Forelimb muscle (tissue), 1 donor: ENCODE measurements around the gene ARMC7. TPM values are rescaled to one million over a fixed set of nuclear protein-coding genes. Genes with fewer than 3 reads are reported as not detected.
"Not testable (repeated sequence)": the region's sequence is repeated elsewhere in the genome, so short reads cannot be mapped to it uniquely, and the experiment has no call there.

Experiments
- DNase-seq: peaks from one replicate; pipeline ENCODE4 v3.0.0-alpha.2; 2013; ENCODE audit warnings: low read depth
- polyA plus RNA-seq: library from polyadenylated mRNA; unstranded; fragments of 120-200 nt; gene quantifications from one replicate; pipeline ENCODE4 v1.2.1, GENCODE V29; 2013; ENCODE audit not compliant: insufficient read length

Gene ARMC7
- polyA plus RNA-seq, 1 donor, result 6.5 TPM

- DNase-seq, result no peak
These were observed 44.0 kb downstream of the ARMC7 start for GRCh38 chr17:75153780-75154194.

- DNase-seq, result peak; percentile 96
These were observed 44.7 kb downstream of the ARMC7 start, which contains the start of gene JPT1 for GRCh38 chr17:75154195-75155106. JPT1 (minus strand) TSS chr17:75154512; CDS start chr17:75154397, 115 bp downstream.

GRCh38 chr17:75155191-75155601, 45.4 kb downstream of the ARMC7 start:
- no peak for DNase-seq

GRCh38 chr17:75158480-75158879, 48.7 kb downstream of the ARMC7 start:
- not testable (repeated sequence) for DNase-seq

- DNase-seq, result no peak
These were observed 49.6 kb downstream of the ARMC7 start for GRCh38 chr17:75159196-75160031.

- DNase-seq, result no peak
These were observed 50.4 kb downstream of the ARMC7 start for GRCh38 chr17:75160211-75160610.

- no peak for DNase-seq
These were observed 53.3 kb downstream of the ARMC7 start for GRCh38 chr17:75163074-75163473.

GRCh38 chr17:75164606-75165005, 54.8 kb downstream of the ARMC7 start:
- not testable (repeated sequence) for DNase-seq

- no peak for DNase-seq
These were observed 59.2 kb downstream of the ARMC7 start for GRCh38 chr17:75168998-75169397.

GRCh38 chr17:75173526-75173925, 63.8 kb downstream of the ARMC7 start:
- no peak for DNase-seq

- DNase-seq, result no peak
These were observed 65.2 kb downstream of the ARMC7 start for GRCh38 chr17:75174996-75175395.

- DNase-seq, result no peak
These were observed 66.9 kb downstream of the ARMC7 start for GRCh38 chr17:75176625-75177024.

GRCh38 chr17:75178453-75178852, 68.7 kb downstream of the ARMC7 start:
- DNase-seq, result no peak

Other genes with a start within 250 kb of the ARMC7 start
- gene FDXR, start 237.0 kb upstream of the ARMC7 start, polyA plus RNA-seq, result 2.0 TPM
- not detected for gene FADS6, start 216.3 kb upstream of the ARMC7 start, polyA plus RNA-seq
- 0.05 TPM for gene USH1G, start 186.7 kb upstream of the ARMC7 start, polyA plus RNA-seq
- gene OTOP2, start 185.7 kb upstream of the ARMC7 start, polyA plus RNA-seq, result not detected
- gene OTOP3, start 174.1 kb upstream of the ARMC7 start, polyA plus RNA-seq, result not detected
- gene HID1, start 137.2 kb upstream of the ARMC7 start, polyA plus RNA-seq, result 5.9 TPM
- 6.8 TPM for gene CDR2L, start 122.3 kb upstream of the ARMC7 start, polyA plus RNA-seq
- 24.0 TPM for gene MRPL58, start 97.3 kb upstream of the ARMC7 start, polyA plus RNA-seq
- 249 TPM for gene ATP5PD, start 63.0 kb upstream of the ARMC7 start, polyA plus RNA-seq
- gene KCTD2, start 62.7 kb upstream of the ARMC7 start, polyA plus RNA-seq, result 20.5 TPM
- 6.9 TPM for gene SLC16A5, start 22.0 kb upstream of the ARMC7 start, polyA plus RNA-seq
- 41.0 TPM for gene NT5C, start 21.8 kb downstream of the ARMC7 start, polyA plus RNA-seq
- 283 TPM for gene JPT1, start 44.5 kb downstream of the ARMC7 start, polyA plus RNA-seq
- 334 TPM for gene SUMO2, start 73.0 kb downstream of the ARMC7 start, polyA plus RNA-seq
- 34.4 TPM for gene NUP85, start 95.7 kb downstream of the ARMC7 start, polyA plus RNA-seq
- 29.9 TPM for gene GGA3, start 151.6 kb downstream of the ARMC7 start, polyA plus RNA-seq
- 65.0 TPM for gene MRPS7, start 151.9 kb downstream of the ARMC7 start, polyA plus RNA-seq
- gene MIF4GD, start 161.3 kb downstream of the ARMC7 start, polyA plus RNA-seq, result 15.1 TPM
- gene SLC25A19, start 179.5 kb downstream of the ARMC7 start, polyA plus RNA-seq, result 4.9 TPM